Smooth muscle cell (in vitro differentiated cells): Measurements from ENCODE around the gene CES3. TPM values are rescaled to one million over a fixed set of nuclear protein-coding genes. Genes with fewer than 3 reads are reported as not detected.

Experiments
- DNase-seq: peaks from one replicate; lab custom pipeline; 2025; ENCODE audit not compliant: unreplicated experiment; lab: John Stamatoyannopoulos, UW
- H2AFZ ChIP-seq: fragments of 200-600 bp; sonication (generic); 2 replicates; pipeline ENCODE4 v1.6.0; 2016; ENCODE audit warnings: antibody characterized with exemption, low read depth, mild to moderate bottlenecking
- H3F3A ChIP-seq: fragments of 200-600 bp; sonication (generic); 2 replicates; pipeline ENCODE4 v1.6.0; 2017; ENCODE audit warnings: antibody characterized with exemption, low read depth
- H3K27ac ChIP-seq: fragments of 200-600 bp; sonication (generic); 2 replicates; pipeline ENCODE4 v1.5.1; 2016; ENCODE audit warnings: low read depth, mild to moderate bottlenecking
- H3K27me3 ChIP-seq: fragments of 200-600 bp; sonication (generic); 2 replicates; pipeline ENCODE4 v1.6.1; 2016; ENCODE audit warnings: low read depth, mild to moderate bottlenecking
- H3K36me3 ChIP-seq: fragments of 200-600 bp; sonication (generic); 2 replicates; pipeline ENCODE4 v1.5.1; 2016; ENCODE audit warnings: low read depth
- H3K4me1 ChIP-seq: fragments of 200-600 bp; sonication (generic); 2 replicates; pipeline ENCODE4 v1.5.1; 2016; ENCODE audit warnings: low read depth
- H3K4me2 ChIP-seq: fragments of 200-600 bp; sonication (generic); 2 replicates; pipeline ENCODE4 v1.6.0; 2016; ENCODE audit warnings: mild to moderate bottlenecking
- H3K4me3 ChIP-seq: fragments of 200-600 bp; sonication (generic); 2 replicates; pipeline ENCODE4 v1.5.1; 2016; ENCODE audit warnings: mild to moderate bottlenecking
- H3K79me2 ChIP-seq: fragments of 200-600 bp; sonication (generic); 2 replicates; pipeline ENCODE4 v1.6.0; 2016; ENCODE audit warnings: low read depth, mild to moderate bottlenecking
- H3K9ac ChIP-seq: fragments of 200-600 bp; sonication (generic); 2 replicates; pipeline ENCODE4 v1.6.0; 2016; ENCODE audit warnings: low read depth
- H3K9me3 ChIP-seq: fragments of 200-600 bp; sonication (generic); replicated peaks from 2 replicates; pipeline ENCODE4 v1.5.1; 2016; ENCODE audit warnings: low read depth
- H4K20me1 ChIP-seq: fragments of 200-600 bp; sonication (generic); 2 replicates; pipeline ENCODE4 v1.6.0; 2016; ENCODE audit warnings: low read depth
- whole genome bisulfite sequencing: methylation state at CpG from one replicate; pipeline ENCODE4 v1.1.7; 2016; ENCODE audit warnings: low lambda C conversion rate; 5-methylcytosine and 5-hydroxymethylcytosine counted together
- polyA plus RNA-seq: library from polyadenylated mRNA; unstranded; fragments of >200 nt; fragmentation: Nextera tagmentation; extraction: Ambion mirVana; gene quantifications from 2 replicates; pipeline ENCODE4 v1.2.1, GENCODE V29; 2016
- total RNA-seq: library from RNA; depleted of rRNA; stranded (reverse); fragments of >200 nt; gene quantifications from 2 replicates; pipeline ENCODE4 v1.2.3, GENCODE V29; 2014
- TF ChIP-seq, protein P1 (sequence below): fragments of 200-600 bp; sonication (generic); IDR thresholded peaks from 2 replicates; pipeline ENCODE4 v1.5.1; 2017; ENCODE audit warnings: borderline replicate concordance, mild to moderate bottlenecking, antibody characterized with exemption; ENCODE audit not compliant: insufficient read depth, poor library complexity, severe bottlenecking

Gene CES3
- total and polyA plus RNA-seq, 2 experiments from 2014 or later = 0.22 TPM; not detected in 1

DNA sequence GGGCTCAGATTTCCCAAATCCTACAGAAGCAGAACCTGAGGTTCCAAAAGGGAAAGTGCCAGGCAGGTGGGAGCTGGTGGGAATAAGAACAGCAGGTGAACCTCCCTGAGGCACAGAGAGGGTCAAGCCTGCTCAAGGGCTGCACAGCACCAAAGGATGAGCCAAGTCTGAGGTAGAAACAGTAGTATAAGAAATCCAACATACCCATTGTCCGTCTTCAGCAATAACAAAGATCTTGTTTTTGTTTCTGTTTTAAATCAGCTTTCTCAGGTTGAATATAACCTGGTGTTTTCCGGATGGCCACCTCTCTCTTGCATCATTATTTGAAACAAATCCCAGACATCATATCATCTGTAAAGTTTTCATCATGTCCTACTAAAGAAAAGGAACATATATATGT, 10.6 kb upstream of the CES3 start:
- H3F3A ChIP-seq = peaks cover 1% of the 10 kb centered on the region
- TF ChIP-seq, protein P1, sequence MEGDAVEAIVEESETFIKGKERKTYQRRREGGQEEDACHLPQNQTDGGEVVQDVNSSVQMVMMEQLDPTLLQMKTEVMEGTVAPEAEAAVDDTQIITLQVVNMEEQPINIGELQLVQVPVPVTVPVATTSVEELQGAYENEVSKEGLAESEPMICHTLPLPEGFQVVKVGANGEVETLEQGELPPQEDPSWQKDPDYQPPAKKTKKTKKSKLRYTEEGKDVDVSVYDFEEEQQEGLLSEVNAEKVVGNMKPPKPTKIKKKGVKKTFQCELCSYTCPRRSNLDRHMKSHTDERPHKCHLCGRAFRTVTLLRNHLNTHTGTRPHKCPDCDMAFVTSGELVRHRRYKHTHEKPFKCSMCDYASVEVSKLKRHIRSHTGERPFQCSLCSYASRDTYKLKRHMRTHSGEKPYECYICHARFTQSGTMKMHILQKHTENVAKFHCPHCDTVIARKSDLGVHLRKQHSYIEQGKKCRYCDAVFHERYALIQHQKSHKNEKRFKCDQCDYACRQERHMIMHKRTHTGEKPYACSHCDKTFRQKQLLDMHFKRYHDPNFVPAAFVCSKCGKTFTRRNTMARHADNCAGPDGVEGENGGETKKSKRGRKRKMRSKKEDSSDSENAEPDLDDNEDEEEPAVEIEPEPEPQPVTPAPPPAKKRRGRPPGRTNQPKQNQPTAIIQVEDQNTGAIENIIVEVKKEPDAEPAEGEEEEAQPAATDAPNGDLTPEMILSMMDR = no peak
- H3K27ac ChIP-seq = no peak overlapping the region
- H3K36me3 ChIP-seq = no peaks in the 10 kb centered on the region
- H3K79me2 ChIP-seq = no peaks in the 10 kb centered on the region
- no peaks in the 10 kb centered on the region for H3K9me3 ChIP-seq
- no peak overlapping the region for H3K4me2 ChIP-seq
- peaks cover 20% of the 10 kb centered on the region for H3K27me3 ChIP-seq
- 88% methylated on average over 2 of the region's 2 CpGs for WGBS
- no peaks in the 10 kb centered on the region for H4K20me1 ChIP-seq
- DNase-seq = no peak
- H3K4me3 ChIP-seq = no peak overlapping the region
- no peak overlapping the region for H3K9ac ChIP-seq
- no peaks in the 10 kb centered on the region for H3K4me1 ChIP-seq
- H2AFZ ChIP-seq = no peak overlapping the region

DNA sequence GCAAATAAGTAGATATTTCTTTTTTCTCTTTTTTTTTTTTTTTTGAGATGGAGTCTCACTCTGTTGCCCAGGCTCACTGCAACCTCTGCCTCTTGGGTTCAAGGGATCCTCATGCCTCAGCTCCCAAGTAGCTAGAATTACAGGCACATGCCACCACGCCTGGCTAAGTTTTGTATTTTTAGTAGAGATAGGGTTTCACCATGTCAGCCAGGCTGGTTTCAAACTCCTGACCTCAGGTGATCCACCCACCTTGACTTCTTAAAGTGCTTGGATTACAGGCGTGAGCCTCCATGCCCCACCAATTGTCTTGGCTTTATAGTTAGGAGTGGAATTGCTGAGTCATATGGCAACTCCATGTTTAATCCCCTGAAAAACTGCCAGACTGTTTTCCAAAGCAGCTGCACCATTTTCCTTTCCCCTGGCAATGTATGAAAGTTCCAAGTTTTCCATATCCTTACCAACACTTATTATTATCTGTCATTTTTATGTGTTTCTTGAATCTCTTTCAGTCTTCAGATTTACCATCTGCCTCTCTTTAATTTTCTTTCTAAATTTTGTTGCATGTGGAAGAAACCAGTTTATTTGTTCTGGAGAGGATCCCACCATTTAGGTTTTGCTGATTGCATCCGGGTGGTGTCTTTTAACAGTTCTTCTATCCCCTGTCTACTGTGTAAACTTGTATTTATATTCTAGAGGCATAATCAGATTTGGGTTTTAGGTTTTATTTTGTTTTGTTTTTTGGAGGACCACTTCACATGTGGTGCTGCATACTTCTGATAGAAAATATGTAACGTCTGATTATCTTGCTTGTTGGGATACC, 9.9 kb upstream of the CES3 start:
- TF ChIP-seq, protein P1 = no peak
- Histone ChIP-seq H3K9ac (no peak overlapping the region), H3K4me2 (no peak overlapping the region), H3K27ac (no peak overlapping the region), H3K27me3 (peaks cover 20% of the 10 kb centered on the region), H2AFZ (no peak overlapping the region), H3K79me2 (no peaks in the 10 kb centered on the region), H3K4me1 (no peaks in the 10 kb centered on the region), H3K4me3 (no peak overlapping the region), H3K36me3 (no peaks in the 10 kb centered on the region), H4K20me1 (no peaks in the 10 kb centered on the region), H3F3A (no peaks in the 10 kb centered on the region), H3K9me3 (no peaks in the 10 kb centered on the region)
- 83% methylated on average over 4 of the region's 4 CpGs for WGBS
- no peak for DNase-seq

- no peak overlapping the region for H3K4me3 ChIP-seq
- WGBS = 90% methylated on average over 7 of the region's 7 CpGs
- H3F3A ChIP-seq = no peaks in the 10 kb centered on the region
- H3K9ac ChIP-seq = no peak overlapping the region
- H3K4me1 ChIP-seq = no peaks in the 10 kb centered on the region
- H3K36me3 ChIP-seq = no peaks in the 10 kb centered on the region
- H4K20me1 ChIP-seq = no peaks in the 10 kb centered on the region
- DNase-seq = no peak
- no peak overlapping the region for H3K27ac ChIP-seq
- TF ChIP-seq, protein P1 = no peak
- no peak overlapping the region for H3K4me2 ChIP-seq
- H2AFZ ChIP-seq = no peak overlapping the region
- no peaks in the 10 kb centered on the region for H3K9me3 ChIP-seq
- H3K27me3 ChIP-seq = peaks cover 20% of the 10 kb centered on the region
- H3K79me2 ChIP-seq = no peaks in the 10 kb centered on the region
Measured at GRCh38 chr16:66952430-66953110, 8.5 kb upstream of the CES3 start.
